ENCODE results near the gene RSAD1.

RSAD1 gene

GRCh38 chr17:50534222-50534978 is 55.7 kb downstream of the RSAD1 start:
- intact Hi-C loops (cut with DNase I), result no loop called here
- no peak for DNase-seq

GRCh38 chr17:50534979-50535326 is 56.3 kb downstream of the RSAD1 start:
- intact Hi-C loops (cut with DNase I), result no loop called here
- DNase-seq, result no peak

DNA sequence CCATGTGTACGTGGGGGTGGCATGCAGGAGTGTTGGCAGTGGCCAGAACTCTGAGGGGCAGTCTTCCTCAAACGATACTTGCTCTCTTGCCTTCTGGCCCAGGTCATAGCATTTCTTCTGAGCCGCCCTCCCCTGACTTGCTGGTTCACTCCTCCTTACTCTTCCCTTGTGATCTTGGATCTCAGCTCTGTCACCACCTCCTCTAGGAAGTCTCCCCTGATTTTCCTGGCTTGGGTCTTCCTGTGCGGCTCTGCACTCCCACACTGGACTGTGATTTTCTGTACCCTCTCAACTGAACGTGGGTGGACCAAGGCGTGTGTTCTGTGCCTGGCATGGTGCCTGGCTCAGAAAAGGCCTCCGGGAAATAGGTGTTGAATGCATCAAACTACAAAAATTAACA is 56.7 kb downstream of the RSAD1 start:
- no peak for DNase-seq
- intact Hi-C loops (cut with DNase I), result no loop called here

Data from posterior cingulate gyrus (tissue), 11 donors.